OCI-LY7 (cell line): Measurements from ENCODE around the gene EML6. TPM values are rescaled to one million over a fixed set of nuclear protein-coding genes. Genes with fewer than 3 reads are reported as not detected.

Experiments used
- BruUV-seq: library from RNA; stranded (reverse); fragments of 400-500 nt; replicated peaks from 2 replicates; lab custom pipeline; 2021; lab: Mats Ljungman, UMichigan
- CTCF ChIA-PET: fragments of 300-600 bp; sonication (Branson Sonifier 250); formaldehyde crosslinking; loops from one replicate; lab custom pipeline; 2022; ENCODE audit warnings: antibody characterized with exemption; ENCODE audit not compliant: unreplicated experiment; lab: Charles Lee
- POLR2A ChIA-PET: fragments of 300-600 bp; sonication (Branson Sonifier 250); formaldehyde crosslinking; loops from one replicate; lab custom pipeline; 2022; ENCODE audit warnings: antibody characterized with exemption; lab: Charles Lee
- DNase-seq: peaks from one replicate; pipeline ENCODE4 v3.0.0-alpha.2; 2015; ENCODE audit warnings: low spot score
- H2AFZ ChIP-seq: fragments of 200-600 bp; sonication (generic), shearing (Covaris generic); 2 replicates; pipeline ENCODE4 v1.6.1; 2014; ENCODE audit warnings: mild to moderate bottlenecking, antibody characterized with exemption, low read length, moderate library complexity
- H3K27ac ChIP-seq: fragments of 200-600 bp; sonication (generic); 2 replicates; pipeline ENCODE4 v1.5.1; 2014; ENCODE audit warnings: mixed run types, low read depth, mild to moderate bottlenecking, moderate library complexity, low read length, inconsistent platforms; ENCODE audit not compliant: poor library complexity, severe bottlenecking
- H3K36me3 ChIP-seq: fragments of 200-600 bp; sonication (generic); 2 replicates; pipeline ENCODE4 v1.6.1; 2014; ENCODE audit warnings: mild to moderate bottlenecking, antibody characterized with exemption, low read length, moderate library complexity, mixed read lengths; ENCODE audit not compliant: insufficient read depth
- H3K4me1 ChIP-seq: fragments of 200-600 bp; sonication (generic); 2 replicates; pipeline ENCODE4 v1.5.1; 2014; ENCODE audit warnings: mild to moderate bottlenecking, low read length; ENCODE audit not compliant: insufficient read depth, poor library complexity, severe bottlenecking
- H3K4me2 ChIP-seq: fragments of 200-600 bp; sonication (generic); 2 replicates; pipeline ENCODE4 v1.6.1; 2014; ENCODE audit warnings: mild to moderate bottlenecking, low read length
- H3K4me3 ChIP-seq: fragments of 200-600 bp; sonication (generic); 2 replicates; pipeline ENCODE4 v1.5.1; 2014; ENCODE audit warnings: mild to moderate bottlenecking, low read depth, low read length; ENCODE audit not compliant: poor library complexity, severe bottlenecking
- H3K79me2 ChIP-seq: fragments of 200-600 bp; sonication (generic); 2 replicates; pipeline ENCODE4 v1.6.1; 2016; ENCODE audit warnings: low read depth, mild to moderate bottlenecking, low read length, moderate library complexity, mixed read lengths; ENCODE audit not compliant: insufficient read depth
- H3K9me2 ChIP-seq: fragments of 200-600 bp; sonication (generic); 2 replicates; pipeline ENCODE4 v1.6.1; 2016; ENCODE audit warnings: mild to moderate bottlenecking, low read length, mixed read lengths; ENCODE audit not compliant: insufficient read depth
- H3K9me3 ChIP-seq: fragments of 200-600 bp; sonication (generic); 2 replicates; pipeline ENCODE4 v1.6.1; 2014; ENCODE audit warnings: mild to moderate bottlenecking, mixed run types, low read length, mixed read lengths
- H4K20me1 ChIP-seq: fragments of 200-600 bp; sonication (generic); 2 replicates; pipeline ENCODE4 v1.6.1; 2014; ENCODE audit warnings: mild to moderate bottlenecking, antibody characterized with exemption, low read length, moderate library complexity, mixed read lengths; ENCODE audit not compliant: insufficient read depth
- CTCF ChIP-seq: fragments of 200-600 bp; sonication (generic); conservative IDR thresholded peaks from 2 replicates; pipeline ENCODE4 v1.5.1; 2014; ENCODE audit warnings: mild to moderate bottlenecking, antibody characterized with exemption, low read length, moderate library complexity, mixed read lengths
- EZH2phosphoT487 ChIP-seq: fragments of 200-600 bp; sonication (generic); IDR thresholded peaks from 2 replicates; pipeline ENCODE4 v1.6.1; 2018; ENCODE audit warnings: low read depth, borderline replicate concordance, mild to moderate bottlenecking, mixed run types, antibody characterized with exemption, low read length, moderate library complexity, mixed read lengths
- intact Hi-C: fragments of 100-400 bp; cut with micrococcal nuclease; formaldehyde crosslinking; loops from one replicate; pipeline ENCODE4 v1.10.0; 2022; ENCODE audit not compliant: unreplicated experiment
- total RNA-seq, 2 experiments: library from RNA; depleted of rRNA in 1 of 2; stranded (reverse); fragments of >200 nt in 1 of 2; shearing (Covaris generic) in 1 of 2; gene quantifications; 2 replicates each; pipeline ENCODE4 v1.2.3, GENCODE V29; 2014 to 2022

Gene EML6
- total RNA-seq, 2 experiments from 2014 or later: 310 to 367 TPM

- BruUV-seq: no TSS peak
- POLR2A ChIA-PET: interaction anchor here (0.6 to 1.5 kb wide), 3 partner anchors 10 to 365 kb away, joined by 3 to 4 read pairs (median 3); no protein-coding TSS in a partner anchor
- TF ChIP-seq EZH2phosphoT487: no peak
- TF ChIP-seq CTCF: no peak
- Histone ChIP-seq H3K9me3 (no peaks in the 10 kb centered on the region), H3K4me1 (peaks cover 8% of the 10 kb centered on the region), H3K36me3 (peaks cover 83% of the 10 kb centered on the region), H3K27ac (no peak overlapping the region), H3K4me3 (no peak overlapping the region), H3K9me2 (no peaks in the 10 kb centered on the region), H2AFZ (no peak overlapping the region), H3K79me2 (no peaks in the 10 kb centered on the region), H4K20me1 (no peaks in the 10 kb centered on the region), H3K4me2 (no peak overlapping the region)
- DNase-seq: no peak
- intact Hi-C loops: loop anchor here (10.0 kb wide), 1 partner anchor 310 kb away; no protein-coding TSS in a partner anchor
- CTCF ChIA-PET: no interaction called here
These were observed 251.7 kb downstream of the EML6 start for GRCh38 chr2:54975175-54975574.

GRCh38 chr2:54975598-54976492 lies 252.4 kb downstream of the EML6 start:
- CTCF ChIA-PET: no interaction called here

More at GRCh38 chr2:54975598-54976492, 252.4 kb downstream of the EML6 start:
- H4K20me1 ChIP-seq: no peaks in the 10 kb centered on the region
- BruUV-seq: no TSS peak
- H3K36me3 ChIP-seq: peaks cover 82% of the 10 kb centered on the region
- H3K9me2 ChIP-seq: no peaks in the 10 kb centered on the region
- POLR2A ChIA-PET: interaction anchor here (0.5 to 1.5 kb wide), 5 partner anchors 11 to 364 kb away, joined by 3 to 4 read pairs (median 3); no protein-coding TSS in a partner anchor
- peaks cover 8% of the 10 kb centered on the region for H3K4me1 ChIP-seq
- H3K27ac ChIP-seq: no peak overlapping the region
- no peak overlapping the region for H2AFZ ChIP-seq
- H3K4me3 ChIP-seq: no peak overlapping the region
- DNase-seq: no peak
- intact Hi-C loops: loop anchor here (10.0 kb wide), 1 partner anchor 311 kb away; no protein-coding TSS in a partner anchor
- no peaks in the 10 kb centered on the region for H3K9me3 ChIP-seq
- H3K4me2 ChIP-seq: no peak overlapping the region
- TF ChIP-seq CTCF: no peak
- TF ChIP-seq EZH2phosphoT487: no peak
- H3K79me2 ChIP-seq: no peaks in the 10 kb centered on the region
